Mononuclear cell (primary cell): ENCODE measurements around the gene TNFRSF18. TPM values are rescaled to one million over a fixed set of nuclear protein-coding genes. Genes with fewer than 3 reads are reported as not detected.
"Not testable (repeated sequence)": the region's sequence is repeated elsewhere in the genome, so short reads cannot be mapped to it uniquely, and the experiment has no call there.

Source experiments
- H3K27me3 ChIP-seq: 2 replicates; pipeline ENCODE4 v1.6.0; 2011; ENCODE audit warnings: low read length, control low read depth; ENCODE audit not compliant: insufficient read depth
- H3K4me1 ChIP-seq: 2 replicates; pipeline ENCODE4 v1.5.1; 2011; ENCODE audit warnings: mild to moderate bottlenecking, low read length, control low read depth; ENCODE audit not compliant: insufficient read depth
- H3K4me3 ChIP-seq: 2 replicates; pipeline ENCODE4 v1.5.1; 2011; ENCODE audit warnings: mild to moderate bottlenecking, low read length, moderate library complexity
- H3K9me3 ChIP-seq: 2 replicates; pipeline ENCODE4 v1.5.1; 2011; ENCODE audit warnings: low read depth, mild to moderate bottlenecking, control low read depth, low read length
- total RNA-seq: library from RNA; depleted of rRNA; stranded (reverse); fragments of >200 nt; gene quantifications from one replicate; pipeline ENCODE4 v1.2.3, GENCODE V29; 2012

Gene TNFRSF18, protein sequence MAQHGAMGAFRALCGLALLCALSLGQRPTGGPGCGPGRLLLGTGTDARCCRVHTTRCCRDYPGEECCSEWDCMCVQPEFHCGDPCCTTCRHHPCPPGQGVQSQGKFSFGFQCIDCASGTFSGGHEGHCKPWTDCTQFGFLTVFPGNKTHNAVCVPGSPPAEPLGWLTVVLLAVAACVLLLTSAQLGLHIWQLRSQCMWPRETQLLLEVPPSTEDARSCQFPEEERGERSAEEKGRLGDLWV
- total RNA-seq: 1.2 TPM

- Histone ChIP-seq H3K27me3 (peaks cover 13% of the 10 kb centered on the region), H3K4me1 (peaks cover 37% of the 10 kb centered on the region), H3K9me3 (no peaks in the 10 kb centered on the region), H3K4me3 (peak within 1 kb of the TSS; percentile 19)
Observed at GRCh38 chr1:1206376-1206965, at the start of gene TNFRSF18. Gene TNFRSF18 (minus strand): TSS chr1:1206592. CDS start chr1:1206571, 21 bp downstream.

DNA sequence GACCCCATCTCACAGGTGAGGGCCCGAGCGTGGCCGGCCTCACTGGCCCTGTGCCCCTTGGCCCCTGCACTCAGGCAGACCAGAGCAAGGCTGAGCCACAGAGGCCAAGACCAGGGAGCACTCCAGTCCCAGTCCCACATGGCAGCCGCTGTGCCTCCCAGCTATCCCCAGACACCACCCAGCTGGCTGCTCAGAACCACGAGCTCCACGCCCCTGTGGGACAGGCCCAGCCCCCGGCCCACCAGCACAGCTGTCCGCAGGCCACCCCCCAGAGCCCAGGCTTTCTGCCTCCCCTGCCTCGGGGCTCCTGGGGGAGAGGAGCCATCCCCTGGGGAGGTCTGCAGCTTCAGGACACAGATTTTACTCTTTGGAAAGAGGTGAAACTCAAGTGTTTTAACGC lies 49.2 kb upstream of the TNFRSF18 start:
- Histone ChIP-seq H3K9me3 (no peaks in the 10 kb centered on the region), H3K27me3 (no peaks in the 10 kb centered on the region), H3K4me1 (peaks cover 6% of the 10 kb centered on the region), H3K4me3 (no peak overlapping the region)

DNA sequence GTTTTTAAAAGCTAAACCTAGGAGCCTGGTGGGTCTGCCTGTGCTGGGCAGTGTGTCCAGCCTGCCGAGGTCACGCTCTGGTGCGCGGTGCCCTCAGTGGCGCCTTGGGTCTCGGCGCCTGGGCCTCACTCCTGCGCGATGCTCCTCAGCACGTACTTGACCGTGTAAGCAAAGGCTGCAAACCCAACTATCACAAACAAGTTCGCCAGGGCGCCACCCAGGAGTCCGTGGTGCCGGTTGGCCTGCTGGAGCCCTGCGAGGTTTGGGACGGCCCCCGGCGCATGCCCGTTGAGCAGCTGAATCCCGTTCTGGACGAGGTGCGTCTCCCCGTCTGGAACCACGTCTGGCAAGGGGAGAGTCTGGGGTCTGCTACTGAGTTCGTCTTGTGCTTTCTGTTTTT lies 48.7 kb upstream of the TNFRSF18 start:
- H3K27me3 ChIP-seq: no peaks in the 10 kb centered on the region
- peaks cover 8% of the 10 kb centered on the region for H3K4me1 ChIP-seq
- H3K4me3 ChIP-seq: no peak overlapping the region
- H3K9me3 ChIP-seq: no peaks in the 10 kb centered on the region

GRCh38 chr1:1254667-1254998 lies 48.2 kb upstream of the TNFRSF18 start:
- H3K9me3 ChIP-seq: no peaks in the 10 kb centered on the region
- H3K4me1 ChIP-seq: peaks cover 8% of the 10 kb centered on the region
- no peak overlapping the region for H3K4me3 ChIP-seq
- H3K27me3 ChIP-seq: no peaks in the 10 kb centered on the region

DNA sequence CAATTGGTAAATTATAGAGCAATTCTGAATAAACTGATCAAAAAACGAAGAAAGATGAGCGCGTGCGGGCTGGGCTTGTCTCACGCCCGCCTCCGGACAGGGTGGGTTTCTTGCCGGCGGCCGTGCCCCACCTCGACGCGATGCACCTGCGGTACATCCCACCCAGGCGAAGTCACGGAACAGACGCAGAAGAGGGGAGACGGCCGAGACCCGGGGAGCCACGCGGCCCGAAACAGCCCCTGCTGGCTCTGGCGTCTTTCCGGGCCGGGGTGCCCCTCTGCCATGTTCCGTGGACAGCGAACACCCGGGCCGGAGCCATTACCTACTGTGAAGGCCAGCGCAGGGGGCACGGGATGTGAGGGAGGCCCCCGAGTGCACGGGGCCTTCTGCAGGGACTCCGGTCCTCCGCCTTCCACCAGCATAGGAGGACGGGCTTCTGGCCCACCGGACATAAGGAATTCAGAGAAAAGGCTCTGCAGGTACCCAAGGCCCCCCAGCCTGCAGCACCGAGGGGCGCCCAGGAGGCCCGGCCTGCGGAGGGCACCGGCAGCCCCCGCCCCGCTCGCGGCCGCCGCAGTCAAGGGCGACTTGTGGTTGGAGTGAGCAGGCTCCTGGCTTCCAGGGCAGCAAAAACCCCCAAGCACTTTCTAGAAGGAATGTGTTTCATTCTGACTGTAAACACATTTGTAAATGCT lies 47.7 kb upstream of the TNFRSF18 start:
- H3K4me1 ChIP-seq: peaks cover 8% of the 10 kb centered on the region
- no peaks in the 10 kb centered on the region for H3K27me3 ChIP-seq
- no peak overlapping the region for H3K4me3 ChIP-seq
- H3K9me3 ChIP-seq: no peaks in the 10 kb centered on the region

DNA sequence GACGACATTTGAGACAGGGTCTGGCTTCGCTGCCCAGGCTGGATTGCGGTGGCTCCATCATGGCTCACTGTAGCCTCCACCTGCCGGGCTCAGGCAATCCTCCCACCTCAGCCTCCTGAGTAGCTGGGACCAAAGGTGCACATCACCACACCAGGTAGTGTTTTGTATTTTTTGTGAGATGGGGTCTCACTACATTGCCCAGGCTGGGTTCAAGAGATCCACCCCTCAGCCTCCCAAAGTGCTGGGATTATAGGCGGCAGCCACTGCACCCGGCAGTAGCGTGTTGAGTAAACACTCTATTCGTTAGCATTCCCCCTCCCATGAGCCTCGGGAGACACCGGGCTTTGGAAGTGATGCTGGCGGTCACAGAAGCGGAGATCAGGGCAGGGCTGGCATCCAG lies 46.9 kb upstream of the TNFRSF18 start:
- Histone ChIP-seq H3K4me1 (peaks cover 8% of the 10 kb centered on the region), H3K4me3 (no peak overlapping the region), H3K9me3 (no peaks in the 10 kb centered on the region), H3K27me3 (no peaks in the 10 kb centered on the region)

DNA sequence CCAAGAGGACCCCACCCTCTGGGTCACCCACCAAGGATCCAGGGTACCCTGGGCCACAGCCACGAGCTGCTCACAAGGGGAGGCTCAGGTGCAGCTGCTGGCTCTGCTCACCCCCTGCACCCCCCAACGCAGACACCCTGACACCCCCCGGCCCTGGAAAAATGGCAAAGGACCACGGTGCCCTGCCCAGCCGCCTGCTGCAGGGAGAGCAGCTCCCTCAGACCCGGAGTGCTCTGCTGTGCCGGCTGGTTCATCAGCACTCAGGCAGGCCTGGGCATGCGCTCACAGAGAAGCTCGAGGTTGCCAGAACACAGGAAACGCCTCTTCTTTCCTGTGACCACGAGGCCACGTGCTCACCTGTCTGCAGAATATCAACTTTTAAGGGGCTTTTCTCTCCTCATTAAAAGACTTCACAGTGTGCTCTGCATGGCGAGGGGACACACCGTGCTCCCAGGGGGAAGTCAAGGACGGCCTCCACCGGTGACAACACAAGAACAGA lies 44.4 kb upstream of the TNFRSF18 start:
- Histone ChIP-seq H3K4me3 (no peak overlapping the region), H3K9me3 (no peaks in the 10 kb centered on the region)

GRCh38 chr1:1248009-1248913 lies 41.9 kb upstream of the TNFRSF18 start:
- not testable (repeated sequence) for H3K4me1 ChIP-seq

More for the DNA sequence above, 44.4 kb upstream of the TNFRSF18 start:
- Histone ChIP-seq H3K27me3 (peaks cover 5% of the 10 kb centered on the region), H3K4me1 (peaks cover 8% of the 10 kb centered on the region)

DNA sequence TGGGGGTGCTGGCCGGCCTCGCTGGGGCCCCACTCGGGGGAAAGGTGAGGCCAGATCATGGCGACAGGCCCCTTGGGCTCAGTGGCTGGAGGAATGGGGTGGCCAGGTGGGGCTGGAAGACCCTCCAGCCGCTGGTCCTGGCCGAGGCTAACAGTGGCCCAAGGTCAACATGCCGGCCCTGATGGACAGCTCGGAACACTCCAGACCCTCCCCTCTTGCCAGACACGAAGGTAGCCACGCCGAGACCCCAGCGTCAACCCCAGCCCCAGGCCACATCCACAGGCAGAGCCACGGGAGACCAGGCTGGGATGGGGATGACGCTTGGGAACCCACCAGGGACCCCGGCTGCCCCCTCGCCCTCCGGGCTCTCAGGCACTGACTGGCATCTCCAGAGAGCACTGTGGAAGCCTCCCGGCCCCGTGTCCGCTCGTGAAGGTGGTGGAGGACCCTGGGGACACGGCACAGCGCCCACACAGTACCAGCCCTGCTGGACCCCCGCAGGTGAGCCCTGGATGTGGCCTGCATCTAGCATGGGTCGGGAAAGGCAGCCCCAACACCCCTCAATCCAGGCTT lies 41.0 kb upstream of the TNFRSF18 start:
- Histone ChIP-seq H3K27me3 (peaks cover 5% of the 10 kb centered on the region), H3K4me1 (peaks cover 8% of the 10 kb centered on the region), H3K9me3 (no peaks in the 10 kb centered on the region), H3K4me3 (no peak overlapping the region)

More at GRCh38 chr1:1248009-1248913, 41.9 kb upstream of the TNFRSF18 start:
- H3K9me3 ChIP-seq, H3K27me3 ChIP-seq, H3K4me3 ChIP-seq: not testable (repeated sequence)

DNA sequence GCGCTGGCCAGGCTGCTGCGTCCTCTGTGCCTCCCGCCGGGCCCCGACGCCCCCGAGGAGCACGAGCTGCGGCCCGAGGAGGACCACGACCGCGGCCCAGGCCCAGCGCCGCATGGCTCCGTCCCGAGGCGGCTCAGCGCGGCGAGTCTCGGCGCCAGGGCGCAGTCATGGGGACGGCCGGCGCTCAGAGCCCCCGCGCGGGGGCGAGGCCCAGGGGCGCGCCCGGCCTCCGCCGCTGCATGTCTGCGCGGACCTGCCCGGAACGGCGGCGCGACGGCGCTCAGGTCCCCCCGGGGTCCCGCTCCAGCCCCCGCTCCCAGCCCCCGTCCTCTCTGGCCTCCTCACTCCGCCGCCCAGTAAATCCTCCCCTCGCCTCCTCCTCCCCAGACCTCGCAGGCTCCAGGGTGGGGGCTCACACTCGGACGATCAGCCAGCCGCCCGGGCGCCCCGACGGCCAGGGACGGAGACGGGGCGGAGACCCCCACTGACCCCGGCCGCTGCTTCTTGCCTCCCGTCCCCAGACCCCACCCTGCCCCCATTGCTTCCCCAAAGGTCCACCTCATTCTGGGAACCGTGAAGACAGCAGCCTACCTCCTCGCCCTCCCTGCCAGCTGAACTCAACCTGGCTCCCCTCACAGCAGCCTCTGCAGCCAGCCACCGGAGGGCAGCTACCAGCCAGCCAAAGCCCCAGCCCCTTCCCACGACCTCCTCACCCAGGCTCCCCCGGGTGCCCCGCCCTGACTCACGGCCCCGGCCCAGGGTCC lies 40.4 kb upstream of the TNFRSF18 start, which contains the start of gene C1QTNF12:
C1QTNF12 (minus strand) TSS at position 146 of the 764 bp plus-strand sequence; CDS start at position 114, 32 bp downstream.
- H3K9me3 ChIP-seq: no peaks in the 10 kb centered on the region
- H3K4me1 ChIP-seq: peaks cover 8% of the 10 kb centered on the region
- H3K27me3 ChIP-seq: peaks cover 5% of the 10 kb centered on the region
- H3K4me3 ChIP-seq: no peak within 1 kb of the TSS

GRCh38 chr1:1245817-1246576 lies 39.6 kb upstream of the TNFRSF18 start:
- H3K4me3 ChIP-seq: no peak overlapping the region
- peaks cover 5% of the 10 kb centered on the region for H3K27me3 ChIP-seq
- peaks cover 6% of the 10 kb centered on the region for H3K4me1 ChIP-seq
- no peaks in the 10 kb centered on the region for H3K9me3 ChIP-seq

- no peaks in the 10 kb centered on the region for H3K9me3 ChIP-seq
- no peak overlapping the region for H3K4me3 ChIP-seq
- H3K4me1 ChIP-seq: no peaks in the 10 kb centered on the region
- H3K27me3 ChIP-seq: peaks cover 5% of the 10 kb centered on the region
Observed at GRCh38 chr1:1245178-1245816, 38.9 kb upstream of the TNFRSF18 start.
